Measurements from ENCODE around the gene DMAP1.
"Not testable (repeated sequence)": the region's sequence is repeated elsewhere in the genome, so short reads cannot be mapped to it uniquely, and the experiment has no call there.

Gene DMAP1, protein sequence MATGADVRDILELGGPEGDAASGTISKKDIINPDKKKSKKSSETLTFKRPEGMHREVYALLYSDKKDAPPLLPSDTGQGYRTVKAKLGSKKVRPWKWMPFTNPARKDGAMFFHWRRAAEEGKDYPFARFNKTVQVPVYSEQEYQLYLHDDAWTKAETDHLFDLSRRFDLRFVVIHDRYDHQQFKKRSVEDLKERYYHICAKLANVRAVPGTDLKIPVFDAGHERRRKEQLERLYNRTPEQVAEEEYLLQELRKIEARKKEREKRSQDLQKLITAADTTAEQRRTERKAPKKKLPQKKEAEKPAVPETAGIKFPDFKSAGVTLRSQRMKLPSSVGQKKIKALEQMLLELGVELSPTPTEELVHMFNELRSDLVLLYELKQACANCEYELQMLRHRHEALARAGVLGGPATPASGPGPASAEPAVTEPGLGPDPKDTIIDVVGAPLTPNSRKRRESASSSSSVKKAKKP

DNA sequence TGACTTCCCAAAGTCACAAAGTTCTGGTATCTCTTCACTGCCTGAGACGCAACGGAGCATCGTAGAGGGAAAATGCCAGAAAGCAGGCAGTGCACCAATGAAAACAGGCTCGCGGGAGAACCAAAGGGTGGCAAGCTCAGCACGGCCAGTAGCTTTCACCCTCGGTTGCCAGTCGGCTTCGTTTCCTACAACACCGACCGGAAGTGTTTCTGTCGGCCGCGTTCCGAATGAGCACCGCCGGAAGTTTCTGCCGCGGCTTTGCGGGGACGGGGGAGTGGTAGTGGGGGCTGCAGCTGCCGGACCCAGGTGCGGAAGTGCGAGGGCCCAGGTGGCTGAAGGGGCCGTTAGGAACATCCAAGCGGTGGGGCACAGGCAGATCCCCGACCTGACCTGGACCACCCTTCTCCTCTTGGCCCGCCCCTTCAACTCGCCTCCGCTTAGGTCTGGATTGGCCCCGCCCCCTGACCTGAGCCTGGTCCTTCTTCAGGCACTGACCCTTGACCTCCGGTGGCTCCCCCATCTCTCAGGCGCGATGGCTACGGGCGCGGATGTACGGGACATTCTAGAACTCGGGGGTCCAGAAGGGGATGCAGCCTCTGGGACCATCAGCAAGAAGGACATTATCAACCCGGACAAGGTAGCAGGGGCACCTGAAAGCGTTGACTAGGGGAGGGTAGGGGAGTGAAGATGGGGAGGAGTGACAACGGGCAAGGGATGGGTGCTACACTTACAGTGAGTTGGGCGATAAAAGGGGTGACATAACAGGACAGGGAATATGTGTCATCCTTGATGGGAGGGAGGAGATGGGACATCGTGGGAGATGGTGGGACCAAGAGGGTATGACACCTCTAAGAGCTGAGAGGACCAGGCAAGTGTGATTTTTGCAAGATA, at the start of gene DMAP1:
Gene DMAP1, plus strand, starts transcription at position 250 of the 891 bp plus-strand sequence. Its CDS starts 283 bp downstream, at position 533.
- peak; percentile 81 to 82 for DNase-seq

DNA sequence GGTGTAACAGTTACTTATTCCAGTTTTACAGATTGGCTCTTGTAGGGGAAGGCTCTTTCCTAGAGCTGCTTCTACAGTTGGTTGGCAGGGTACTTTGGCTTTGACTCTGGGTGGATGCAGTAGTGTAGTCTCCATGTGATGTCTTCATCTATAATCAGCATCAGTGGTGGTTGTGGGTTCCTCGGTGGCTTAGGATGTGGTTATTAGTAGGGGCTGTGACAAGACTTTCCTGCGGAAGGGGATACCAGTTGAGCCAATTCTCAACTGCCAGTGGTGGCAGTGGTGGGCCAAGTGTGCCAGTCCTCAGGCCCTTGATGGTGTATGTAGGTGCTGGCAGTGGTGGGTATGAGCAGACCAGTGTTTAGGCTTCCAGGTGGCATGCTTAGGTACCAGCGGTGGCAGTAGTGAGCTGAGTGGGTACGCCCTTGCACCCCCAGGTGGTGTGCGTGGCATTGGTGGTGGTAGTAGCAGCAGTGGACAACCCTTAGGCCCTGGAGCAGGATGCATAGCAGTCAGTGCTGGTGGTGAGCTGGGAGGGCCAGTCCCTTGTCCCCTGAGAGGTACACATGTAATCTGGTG, 44.7 kb upstream of the DMAP1 start:
- DNase-seq, result no peak

DNA sequence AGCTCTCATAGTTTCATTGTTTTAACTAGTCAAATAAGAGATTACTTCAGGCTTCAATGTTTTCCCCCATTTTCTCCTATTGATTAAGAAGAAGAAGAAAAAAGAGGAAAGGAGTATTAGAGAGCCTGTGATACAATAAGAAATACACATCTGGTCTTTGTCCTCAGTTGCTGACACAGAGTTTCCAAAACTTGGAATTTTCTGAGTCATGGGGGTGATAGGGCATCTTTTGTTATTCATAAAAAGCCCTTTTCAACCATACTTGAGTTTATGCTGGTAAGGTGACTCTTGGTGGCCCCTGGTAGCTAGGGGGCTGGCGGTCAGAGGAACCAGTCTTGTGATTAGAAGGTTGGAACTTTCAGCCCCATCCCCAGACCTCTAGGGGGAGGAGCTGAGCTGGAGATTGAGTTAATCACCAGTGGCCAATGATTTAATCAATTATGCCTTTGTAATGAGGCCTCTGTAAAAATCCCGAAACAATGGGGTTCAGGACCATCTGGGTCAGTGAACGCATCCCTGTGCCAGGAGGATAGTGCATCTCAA, 42.9 kb upstream of the DMAP1 start:
- DNase-seq, result no peak

DNA sequence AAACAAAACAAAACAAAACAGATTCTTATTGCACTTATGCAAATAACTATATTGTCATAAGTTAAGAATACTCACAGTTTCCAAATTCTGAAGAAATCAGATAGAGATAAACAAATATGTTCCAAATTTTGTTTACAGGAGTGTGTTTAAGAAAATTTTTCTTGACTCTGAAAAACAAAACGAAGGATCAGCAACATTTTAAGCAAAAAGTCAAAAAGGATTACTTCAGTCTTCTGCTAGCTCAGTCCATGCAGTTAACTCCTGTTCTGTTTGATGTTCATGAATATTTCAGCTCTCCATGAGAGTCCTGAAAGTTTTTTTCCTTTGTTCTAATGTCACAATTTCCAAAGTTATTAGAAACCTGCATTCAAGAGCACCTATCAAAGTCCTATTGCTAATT, 38.6 kb upstream of the DMAP1 start:
- DNase-seq, result no peak

DNA sequence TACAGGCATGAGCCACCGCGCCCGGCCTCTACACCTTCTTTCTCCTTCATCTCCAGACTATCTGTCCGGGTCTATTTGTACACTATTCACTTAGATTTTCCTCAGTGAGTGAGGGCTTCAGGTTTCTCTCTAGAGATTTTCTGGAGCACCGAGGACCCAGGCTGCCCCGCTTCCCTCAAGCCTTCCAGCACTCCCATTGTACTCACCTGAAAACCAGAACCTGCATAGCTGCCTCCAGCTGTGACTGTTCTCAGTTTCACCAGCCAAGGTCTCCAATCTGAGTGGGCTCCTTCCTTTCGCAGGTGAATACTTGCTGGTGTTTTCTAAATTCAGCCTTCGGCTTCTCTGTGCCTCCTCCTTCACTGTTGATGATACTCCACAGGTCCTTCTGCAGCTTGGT, 12.9 kb upstream of the DMAP1 start:
- DNase-seq, result no peak

DNA sequence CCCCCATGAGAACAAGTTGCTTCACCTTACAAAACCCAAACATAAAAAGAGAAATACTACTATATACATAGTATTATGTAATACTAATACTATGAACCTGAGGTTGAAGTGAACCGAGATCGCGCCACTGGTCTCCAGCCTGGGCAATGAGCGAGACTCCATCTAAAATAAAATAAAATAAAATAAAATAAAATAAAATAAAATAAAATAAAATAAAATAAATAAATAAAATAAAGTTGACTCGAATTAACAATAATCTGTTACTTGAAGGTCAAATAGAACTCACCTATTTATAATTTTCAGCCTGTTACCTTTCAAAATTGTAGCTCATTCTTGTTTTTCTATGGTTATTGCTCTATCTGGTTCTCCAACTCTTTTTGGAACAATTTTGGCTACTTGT, 6.7 kb upstream of the DMAP1 start:
- not testable (repeated sequence) for DNase-seq

DNA sequence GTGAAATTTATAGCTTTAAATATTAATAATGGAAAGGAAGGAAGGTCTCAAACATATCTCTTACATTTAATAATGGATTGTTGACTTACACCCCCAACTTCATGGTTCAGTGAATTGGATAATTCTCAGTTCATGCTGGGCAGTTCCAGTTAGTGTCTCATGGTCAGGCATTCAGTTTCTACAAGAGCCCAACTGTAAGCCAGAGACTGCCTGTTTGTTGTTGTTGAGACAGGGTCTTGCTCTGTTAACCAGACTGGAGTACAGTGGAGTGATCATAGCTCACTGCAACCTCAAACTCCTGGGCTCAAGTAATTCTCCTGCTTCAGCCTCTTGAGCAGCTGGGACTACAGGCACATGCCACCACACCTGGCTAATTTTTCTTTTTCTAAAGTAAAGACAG, 5.0 kb upstream of the DMAP1 start:
- DNase-seq, result no peak

DNA sequence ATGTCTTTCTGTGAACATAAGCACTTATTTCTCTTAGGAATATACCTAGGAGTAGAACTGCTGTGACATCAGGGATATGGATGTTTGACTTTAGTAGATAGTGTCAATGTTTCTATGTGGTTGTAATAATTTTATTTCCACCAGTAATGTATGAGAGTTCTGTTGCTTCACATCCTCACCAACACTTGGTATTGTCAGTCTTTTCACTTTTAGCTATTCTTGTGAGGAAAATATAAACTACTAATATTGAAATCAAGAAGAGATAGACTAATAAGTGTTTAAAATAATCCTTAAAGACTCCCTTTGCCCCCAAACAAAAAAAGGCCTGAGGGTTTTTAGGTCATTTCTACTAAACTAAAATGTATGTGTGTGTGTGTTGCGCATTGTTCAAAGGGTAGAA, 2.7 kb upstream of the DMAP1 start:
- DNase-seq, result no peak

DNA sequence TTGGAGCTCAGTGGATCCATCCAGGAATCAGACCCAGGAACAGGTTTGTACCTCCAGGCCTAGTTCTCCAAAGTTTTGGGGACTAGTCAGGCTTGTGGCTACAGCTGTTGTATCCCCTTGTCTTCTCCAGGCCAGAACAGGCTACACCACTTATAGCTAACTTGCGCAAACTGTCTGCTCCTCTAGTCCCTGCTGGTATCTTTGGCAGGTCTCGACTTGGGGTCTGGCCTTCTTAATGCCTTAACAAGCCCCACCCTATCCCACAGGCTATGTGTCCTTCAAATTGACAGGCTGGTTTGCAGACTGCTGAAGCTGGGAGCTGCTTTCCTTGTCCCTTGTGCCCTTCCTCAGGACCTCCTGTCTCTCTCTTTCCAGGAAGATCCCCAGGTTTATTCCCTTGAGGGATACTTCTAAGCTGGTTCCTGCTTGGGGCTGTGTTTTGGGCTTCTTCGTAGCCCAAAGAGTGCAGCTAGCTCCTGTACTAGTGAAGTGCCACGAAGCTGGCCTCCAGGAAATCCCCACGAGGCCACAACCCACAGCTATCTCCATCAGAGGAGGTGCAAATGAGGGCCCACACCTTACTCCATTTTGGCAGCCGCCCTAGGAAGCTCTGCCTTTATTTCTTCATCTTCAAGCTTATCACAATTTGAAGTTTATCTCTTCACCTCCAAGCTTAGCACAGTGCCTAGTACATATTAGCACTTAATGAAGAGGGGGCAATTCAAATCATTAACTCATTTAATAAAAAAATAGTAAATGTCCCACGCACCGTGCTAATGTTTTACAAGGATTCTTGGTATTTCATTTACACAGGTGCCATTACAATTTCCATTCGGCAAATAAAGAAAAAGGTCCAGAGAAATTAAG, 683 bp upstream of the DMAP1 start:
- peak; percentile 16 to 20 for DNase-seq

DNA sequence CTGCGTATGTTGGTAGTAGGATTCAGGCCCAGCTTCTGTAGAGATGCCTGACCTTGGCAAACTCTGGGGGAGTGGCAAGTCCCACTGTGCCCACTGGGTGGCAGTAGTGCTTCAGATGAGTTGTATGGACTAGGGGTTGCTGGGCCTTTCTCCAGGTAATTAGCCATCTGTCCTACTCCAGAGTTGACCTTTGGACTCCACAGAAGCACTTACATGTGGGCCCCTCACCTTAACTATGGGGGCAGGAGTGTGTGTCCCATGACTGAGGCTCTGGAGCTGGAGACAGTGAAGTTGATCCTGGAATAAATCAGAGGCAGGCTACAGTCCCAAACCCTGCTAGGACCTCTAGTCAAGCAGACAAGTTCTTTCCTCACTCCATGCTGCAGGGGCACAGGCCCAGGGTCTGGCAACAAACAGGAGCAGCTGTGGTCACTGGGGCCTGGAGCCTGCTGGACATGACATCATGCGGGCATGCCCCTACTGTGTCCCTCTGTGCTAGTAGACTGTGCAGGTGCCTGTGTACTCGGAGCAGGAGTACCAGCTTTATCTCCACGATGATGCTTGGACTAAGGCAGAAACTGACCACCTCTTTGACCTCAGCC, 4.6 kb downstream of the DMAP1 start:
- DNase-seq, result peak; percentile 65 to 71

DNA sequence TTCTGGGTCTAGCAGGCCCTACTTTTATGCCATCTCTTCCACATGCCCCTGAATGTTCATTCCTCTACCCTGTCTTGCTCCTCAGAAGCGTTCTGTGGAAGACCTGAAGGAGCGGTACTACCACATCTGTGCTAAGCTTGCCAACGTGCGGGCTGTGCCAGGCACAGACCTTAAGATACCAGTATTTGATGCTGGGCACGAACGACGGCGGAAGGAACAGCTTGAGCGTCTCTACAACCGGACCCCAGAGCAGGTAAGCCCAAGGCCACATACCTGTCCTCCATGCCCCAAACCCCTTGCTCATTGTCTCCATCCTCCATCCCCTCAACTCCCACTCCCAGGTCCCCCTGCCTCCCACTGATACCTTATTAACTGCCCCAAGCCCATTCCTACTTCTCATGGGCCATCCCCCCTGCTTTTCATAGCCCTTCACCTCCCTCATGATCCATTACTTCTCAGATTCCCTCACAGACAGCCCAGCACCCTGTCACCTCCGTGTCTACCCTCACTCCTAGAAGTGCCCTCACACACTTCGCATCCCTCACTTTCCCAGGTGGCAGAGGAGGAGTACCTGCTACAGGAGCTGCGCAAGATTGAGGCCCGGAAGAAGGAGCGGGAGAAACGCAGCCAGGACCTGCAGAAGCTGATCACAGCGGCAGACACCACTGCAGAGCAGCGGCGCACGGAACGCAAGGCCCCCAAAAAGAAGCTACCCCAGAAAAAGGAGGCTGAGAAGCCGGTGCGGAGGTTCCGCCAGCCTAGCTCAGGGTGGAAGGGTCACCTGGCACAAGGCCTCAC, 5.4 kb downstream of the DMAP1 start:
- DNase-seq, result no peak

DNA sequence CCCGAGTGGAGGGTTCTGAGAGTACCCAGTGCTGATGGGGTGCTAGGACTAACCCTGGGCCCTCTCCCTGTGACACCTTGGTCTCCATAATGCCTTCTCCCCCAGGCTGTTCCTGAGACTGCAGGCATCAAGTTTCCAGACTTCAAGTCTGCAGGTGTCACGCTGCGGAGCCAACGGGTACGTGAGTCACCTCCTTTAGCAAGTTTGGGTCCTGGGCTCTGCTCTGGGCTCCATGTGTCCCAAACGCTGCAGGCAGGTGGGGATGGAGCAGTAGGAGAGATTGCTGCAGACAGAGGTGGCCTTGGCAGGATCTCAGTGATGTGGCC, 6.0 kb downstream of the DMAP1 start:
- no peak for DNase-seq

DNA sequence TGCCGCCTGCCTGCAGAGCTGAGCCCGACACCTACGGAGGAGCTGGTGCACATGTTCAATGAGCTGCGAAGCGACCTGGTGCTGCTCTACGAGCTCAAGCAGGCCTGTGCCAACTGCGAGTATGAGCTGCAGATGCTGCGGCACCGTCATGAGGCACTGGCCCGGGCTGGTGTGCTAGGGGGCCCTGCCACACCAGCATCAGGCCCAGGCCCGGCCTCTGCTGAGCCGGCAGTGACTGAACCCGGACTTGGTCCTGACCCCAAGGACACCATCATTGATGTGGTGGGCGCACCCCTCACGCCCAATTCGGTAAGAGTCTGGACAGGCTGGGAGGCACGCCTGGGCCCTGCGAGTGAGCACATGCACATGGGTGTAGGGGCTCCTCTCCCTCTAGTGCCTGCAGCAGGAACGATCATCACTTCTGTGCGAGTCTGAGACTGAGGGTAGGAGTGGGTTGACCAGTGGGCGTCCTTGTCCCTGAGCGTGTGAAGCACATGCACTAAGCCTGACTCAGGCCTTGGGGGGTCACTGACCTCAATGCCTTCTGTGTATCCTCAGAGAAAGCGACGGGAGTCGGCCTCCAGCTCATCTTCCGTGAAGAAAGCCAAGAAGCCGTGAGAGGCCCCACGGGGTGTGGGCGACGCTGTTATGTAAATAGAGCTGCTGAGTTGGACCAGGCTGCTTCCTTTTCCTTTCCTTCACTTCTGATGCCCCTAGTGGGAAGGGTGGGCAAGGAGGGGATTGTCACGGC, 6.9 kb downstream of the DMAP1 start:
- no peak for DNase-seq

DNA sequence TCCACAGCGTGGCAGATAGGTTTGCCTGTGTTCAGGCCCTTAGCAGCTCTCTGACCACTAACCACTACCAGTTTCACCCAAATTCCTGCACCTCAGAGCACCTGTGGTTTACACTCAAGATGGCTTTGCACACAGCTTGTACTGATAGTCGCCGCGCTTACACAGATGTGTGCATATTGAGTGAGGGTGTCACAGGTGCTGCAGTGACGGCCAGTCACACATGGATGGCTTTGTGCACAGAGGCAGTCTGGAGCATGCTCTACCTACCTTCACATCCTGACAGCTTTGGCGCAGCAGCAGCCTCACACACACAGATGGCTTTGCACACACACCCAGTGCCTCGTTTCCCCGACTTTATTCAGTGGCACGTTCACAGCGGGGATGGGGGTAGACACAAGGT, 7.5 kb downstream of the DMAP1 start:
- DNase-seq, result no peak

DNA sequence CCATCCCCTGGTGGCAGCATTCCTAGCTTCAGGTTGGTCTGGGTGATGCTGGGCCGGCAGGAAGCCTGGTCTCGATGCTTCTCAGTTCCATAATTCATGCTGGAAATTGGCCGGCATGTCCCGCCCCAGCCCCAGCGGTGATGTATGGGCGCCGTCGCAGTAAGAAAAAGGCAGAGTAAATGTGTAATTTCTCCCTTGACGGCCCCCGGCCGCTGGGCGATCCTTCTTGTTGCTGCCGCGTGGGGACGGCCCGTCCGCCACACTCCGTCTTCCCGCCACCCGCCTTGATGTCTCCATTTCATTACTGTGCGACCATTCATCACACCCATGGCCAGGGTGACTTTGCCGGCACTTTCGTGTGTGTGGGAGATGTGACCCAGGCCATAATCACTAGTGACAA, 8.5 kb downstream of the DMAP1 start:
- DNase-seq, result no peak

DNA sequence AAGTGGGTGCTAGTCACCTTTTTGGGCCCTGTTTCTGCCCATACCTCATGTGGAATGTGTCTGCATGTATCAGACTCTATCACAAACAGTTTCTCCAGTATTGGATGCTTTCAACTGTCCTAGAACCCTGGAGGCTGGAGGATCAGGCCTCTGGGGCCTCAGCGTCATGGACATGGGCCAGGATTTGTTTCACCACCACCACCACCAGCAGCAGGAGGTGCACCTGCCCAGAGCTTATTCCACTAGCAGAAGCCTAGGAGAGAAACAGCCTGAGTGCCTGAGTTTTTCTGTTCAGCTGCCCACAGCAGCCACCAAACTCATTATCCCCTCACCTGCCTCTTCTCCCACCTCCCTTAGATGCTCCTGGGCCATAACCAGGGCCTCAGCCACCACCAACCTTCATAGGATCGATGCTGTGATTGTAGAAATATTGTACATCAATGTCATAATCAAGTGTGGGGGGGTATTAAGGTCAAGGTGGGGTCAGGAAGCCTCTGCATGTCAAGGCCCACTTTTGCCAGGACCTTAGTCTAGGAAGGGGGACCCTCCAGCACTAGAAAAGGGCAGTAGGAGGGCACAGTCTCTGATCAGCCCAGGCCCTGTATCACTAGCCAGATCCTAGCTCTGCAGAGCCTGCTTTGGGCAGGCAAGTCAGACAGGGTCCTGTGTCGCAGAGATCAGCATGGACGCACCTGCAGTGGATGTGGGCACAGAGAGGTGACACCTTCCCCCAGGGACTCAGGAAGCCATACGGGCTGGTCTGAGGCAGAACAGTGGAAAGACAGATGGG, 9.3 kb downstream of the DMAP1 start:
- no peak for DNase-seq

DNA sequence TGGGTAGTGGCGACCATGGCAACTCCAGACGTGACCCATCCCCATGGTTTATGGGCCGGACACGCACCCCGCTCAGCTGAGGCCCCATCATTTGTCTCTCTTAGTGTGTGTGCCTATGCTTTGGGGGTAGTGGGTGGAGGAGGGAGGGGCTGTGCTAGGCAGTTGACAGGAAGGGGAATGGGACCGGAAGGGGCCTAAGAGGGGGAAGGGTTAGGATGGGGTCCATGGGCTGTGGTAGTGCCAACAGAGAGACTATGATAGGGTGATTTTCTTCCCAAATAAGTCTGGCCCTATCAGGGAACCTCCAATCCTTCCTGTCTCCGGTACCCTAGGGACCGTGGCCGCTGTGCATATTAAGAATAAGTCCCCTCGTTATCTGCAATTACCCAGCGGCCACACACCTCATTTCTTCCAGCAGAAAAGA, 9.9 kb downstream of the DMAP1 start:
- no peak for DNase-seq

DNA sequence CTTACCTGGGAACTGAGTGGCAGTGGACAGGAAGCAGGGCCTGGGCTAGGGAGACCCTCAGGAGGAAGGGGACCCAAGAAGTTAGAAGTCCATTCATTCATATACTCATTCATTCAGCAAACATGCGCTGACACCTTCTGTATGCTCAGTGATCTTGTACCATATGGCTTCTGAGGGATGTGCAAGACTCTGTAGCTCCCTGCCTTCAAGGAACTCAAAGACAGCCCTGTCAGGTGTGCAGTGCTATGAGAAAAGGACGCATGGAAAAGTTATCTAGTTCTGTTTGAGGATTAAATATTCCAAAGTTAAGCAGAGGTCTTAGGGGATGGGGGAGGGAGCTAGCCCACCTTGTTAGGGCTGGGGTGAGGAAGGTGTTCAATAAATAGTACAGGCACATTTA, 12.5 kb downstream of the DMAP1 start:
- DNase-seq, result no peak

DNA sequence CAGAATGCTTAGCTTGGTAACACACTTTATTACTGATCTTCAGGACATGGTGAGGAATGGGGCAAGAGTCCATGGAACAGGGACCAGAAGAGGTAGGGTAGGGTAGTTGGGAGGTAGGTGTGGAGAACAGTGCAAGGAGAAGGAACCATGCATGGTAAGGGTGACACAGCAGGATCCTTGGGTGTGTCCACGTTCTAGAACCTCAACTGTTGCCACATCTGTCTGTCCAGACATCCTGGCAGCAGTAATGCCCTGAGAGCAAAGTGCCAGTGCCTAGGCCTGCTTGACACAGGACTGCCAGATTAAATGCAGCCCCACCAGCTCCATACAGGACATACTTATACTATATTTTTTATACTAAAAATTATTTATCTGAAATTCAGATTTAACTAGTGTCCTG, 13.9 kb downstream of the DMAP1 start:
- DNase-seq, result no peak
